ENCODE results near the gene MTMR2. TPM values are rescaled to one million over a fixed set of nuclear protein-coding genes. Genes with fewer than 3 reads are reported as not detected.
A peak's percentile ranks its signal among the peaks of the same experiment; 100 is the strongest.

MTMR2 gene
- total and polyA plus RNA-seq, 10 of the 15 experiments (the other 5 are each of a cell fraction or from before 2014, with no cell fraction given), result 7.6 to 46.6 (median 22.5) TPM

- ChIA-PET CTCF (interaction anchor here (0.6 kb wide), 1 partner anchor 538 kb away, joined by 3 read pairs; no protein-coding TSS in a partner anchor), SMC1A (ENCODE audit: uncharacterized antibody, unreplicated experiment) (interaction anchor here (1.5 kb wide), 1 partner anchor 10 kb away, joined by 6 read pairs; no protein-coding TSS in a partner anchor)
- intact Hi-C loops (cut with micrococcal nuclease; ENCODE audit: unreplicated experiment), result no loop called here
Observed at GRCh38 chr11:95888439-95888838, 35.5 kb downstream of the MTMR2 start.

More at GRCh38 chr11:95888439-95888838, 35.5 kb downstream of the MTMR2 start:
- POLR2A ChIA-PET, result no interaction called here
- H3K4me2 ChIP-seq (ENCODE audit: control insufficient read depth, insufficient read depth), result no peak overlapping the region
- H3K36me3 ChIP-seq (ENCODE audit: control insufficient read depth in 2 of 2, insufficient read depth in 2 of 2, low read length in 1 of 2), result no peaks in the 10 kb centered on the region
- no peaks in the 10 kb centered on the region for H3K27me3 ChIP-seq (replicated peaks in 1 of 2; ENCODE audit: control insufficient read depth in 2 of 2, insufficient read depth in 2 of 2, low read length in 1 of 2)
- BruUV-seq (replicated peaks), result no TSS peak
- no peaks in the 10 kb centered on the region for H3K79me2 ChIP-seq (ENCODE audit: control insufficient read depth, insufficient read depth, low read length)
- H3K4me3 ChIP-seq, result no peak overlapping the region
- no peaks in the 10 kb centered on the region for H3K9me3 ChIP-seq (replicated peaks; ENCODE audit: control insufficient read depth, insufficient read depth, low read length)
- RAD21 ChIA-PET (ENCODE audit: unreplicated experiment), result no interaction called here
- no peak overlapping the region for H2AFZ ChIP-seq (ENCODE audit: control insufficient read depth, low read depth, low read length)
- DNase-seq (ENCODE audit: low read depth, low spot score) (no peak), ATAC-seq (peak; percentile 37; the same call in 2 of the 3 replicates), FAIRE-seq (no peak)
- H3K27ac ChIP-seq (ENCODE audit: control insufficient read depth, insufficient read depth), result no peak overlapping the region
- in situ Hi-C loops (cut with MboI), result no loop called here
- H3K4me1 ChIP-seq (ENCODE audit: control insufficient read depth, insufficient read depth, low read length), result no peaks in the 10 kb centered on the region
- no peak for TF ChIP-seq SMC3 (IDR thresholded peaks at IDR 0.05; ENCODE audit: borderline replicate concordance, low read length)
- no peak for TF ChIP-seq REST (IDR thresholded peaks at IDR 0.05; ENCODE audit: low read depth, low read length)
- TF ChIP-seq ATF7 (IDR thresholded peaks at IDR 0.05; ENCODE audit: low read depth), result 0 out of 2 replicates have a peak, but pooled peaks have one; percentile 49
- no peak overlapping the region for H3K9ac ChIP-seq (ENCODE audit: control insufficient read depth, insufficient read depth, low read length)
- H4K20me1 ChIP-seq (ENCODE audit: control insufficient read depth, insufficient read depth), result no peaks in the 10 kb centered on the region
